ENCODE measurements around the gene IGSF21.

DNA sequence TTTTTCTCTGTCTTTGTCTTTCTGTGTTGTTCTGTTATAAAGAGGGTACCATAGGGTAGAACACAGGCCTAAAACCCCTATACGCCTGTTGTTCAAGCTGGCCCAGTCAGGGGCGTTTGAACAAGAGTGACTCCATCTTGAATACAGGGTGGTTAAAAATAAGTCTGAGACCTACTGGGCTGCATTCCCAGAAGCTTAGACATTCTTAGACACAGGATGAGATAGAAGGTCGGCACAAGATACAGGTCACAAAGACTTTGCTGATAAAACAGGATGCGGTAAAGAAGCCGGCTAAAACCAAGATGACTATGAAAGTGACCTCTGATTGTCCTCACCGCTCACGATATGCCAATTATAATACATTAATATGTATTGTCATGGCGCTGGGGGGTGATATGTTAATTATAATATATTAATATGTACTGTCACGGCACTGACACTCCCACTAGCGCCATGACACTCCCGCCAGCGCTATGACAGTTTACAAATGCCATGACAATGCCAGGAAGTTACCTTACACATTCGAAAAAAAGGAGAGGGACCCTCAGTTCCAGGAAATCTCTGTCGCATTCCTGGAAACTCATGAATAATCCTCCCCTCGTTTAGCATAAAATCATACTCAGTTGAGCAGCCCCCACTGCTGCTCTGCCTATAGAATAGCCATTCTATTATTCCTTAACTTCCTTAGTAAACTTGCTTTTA, 314.6 kb downstream of the IGSF21 start:
- TF ChIP-seq, protein P1, sequence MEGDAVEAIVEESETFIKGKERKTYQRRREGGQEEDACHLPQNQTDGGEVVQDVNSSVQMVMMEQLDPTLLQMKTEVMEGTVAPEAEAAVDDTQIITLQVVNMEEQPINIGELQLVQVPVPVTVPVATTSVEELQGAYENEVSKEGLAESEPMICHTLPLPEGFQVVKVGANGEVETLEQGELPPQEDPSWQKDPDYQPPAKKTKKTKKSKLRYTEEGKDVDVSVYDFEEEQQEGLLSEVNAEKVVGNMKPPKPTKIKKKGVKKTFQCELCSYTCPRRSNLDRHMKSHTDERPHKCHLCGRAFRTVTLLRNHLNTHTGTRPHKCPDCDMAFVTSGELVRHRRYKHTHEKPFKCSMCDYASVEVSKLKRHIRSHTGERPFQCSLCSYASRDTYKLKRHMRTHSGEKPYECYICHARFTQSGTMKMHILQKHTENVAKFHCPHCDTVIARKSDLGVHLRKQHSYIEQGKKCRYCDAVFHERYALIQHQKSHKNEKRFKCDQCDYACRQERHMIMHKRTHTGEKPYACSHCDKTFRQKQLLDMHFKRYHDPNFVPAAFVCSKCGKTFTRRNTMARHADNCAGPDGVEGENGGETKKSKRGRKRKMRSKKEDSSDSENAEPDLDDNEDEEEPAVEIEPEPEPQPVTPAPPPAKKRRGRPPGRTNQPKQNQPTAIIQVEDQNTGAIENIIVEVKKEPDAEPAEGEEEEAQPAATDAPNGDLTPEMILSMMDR (IDR thresholded peaks at IDR 0.05; ENCODE audit: low read depth, low read length, missing input control), result no peak
- no peak for TF ChIP-seq FOXA2 (IDR thresholded peaks at IDR 0.05)
- no peak for TF ChIP-seq EGR1 (IDR thresholded peaks at IDR 0.05; ENCODE audit: low read depth in 2 of 2)
- TF ChIP-seq RAD21 (IDR thresholded peaks at IDR 0.05), result no peak
- no peak for TF ChIP-seq SP1 (IDR thresholded peaks at IDR 0.05)
- TF ChIP-seq FOXA1 (IDR thresholded peaks at IDR 0.05), result no peak
- no peak for TF ChIP-seq JUND (IDR thresholded peaks at IDR 0.05)
- no peak for TF ChIP-seq TAF1 (conservative IDR thresholded peaks at IDR 0.05)
- TF ChIP-seq YY1 (IDR thresholded peaks at IDR 0.05), result no peak
- TF ChIP-seq, protein P2, sequence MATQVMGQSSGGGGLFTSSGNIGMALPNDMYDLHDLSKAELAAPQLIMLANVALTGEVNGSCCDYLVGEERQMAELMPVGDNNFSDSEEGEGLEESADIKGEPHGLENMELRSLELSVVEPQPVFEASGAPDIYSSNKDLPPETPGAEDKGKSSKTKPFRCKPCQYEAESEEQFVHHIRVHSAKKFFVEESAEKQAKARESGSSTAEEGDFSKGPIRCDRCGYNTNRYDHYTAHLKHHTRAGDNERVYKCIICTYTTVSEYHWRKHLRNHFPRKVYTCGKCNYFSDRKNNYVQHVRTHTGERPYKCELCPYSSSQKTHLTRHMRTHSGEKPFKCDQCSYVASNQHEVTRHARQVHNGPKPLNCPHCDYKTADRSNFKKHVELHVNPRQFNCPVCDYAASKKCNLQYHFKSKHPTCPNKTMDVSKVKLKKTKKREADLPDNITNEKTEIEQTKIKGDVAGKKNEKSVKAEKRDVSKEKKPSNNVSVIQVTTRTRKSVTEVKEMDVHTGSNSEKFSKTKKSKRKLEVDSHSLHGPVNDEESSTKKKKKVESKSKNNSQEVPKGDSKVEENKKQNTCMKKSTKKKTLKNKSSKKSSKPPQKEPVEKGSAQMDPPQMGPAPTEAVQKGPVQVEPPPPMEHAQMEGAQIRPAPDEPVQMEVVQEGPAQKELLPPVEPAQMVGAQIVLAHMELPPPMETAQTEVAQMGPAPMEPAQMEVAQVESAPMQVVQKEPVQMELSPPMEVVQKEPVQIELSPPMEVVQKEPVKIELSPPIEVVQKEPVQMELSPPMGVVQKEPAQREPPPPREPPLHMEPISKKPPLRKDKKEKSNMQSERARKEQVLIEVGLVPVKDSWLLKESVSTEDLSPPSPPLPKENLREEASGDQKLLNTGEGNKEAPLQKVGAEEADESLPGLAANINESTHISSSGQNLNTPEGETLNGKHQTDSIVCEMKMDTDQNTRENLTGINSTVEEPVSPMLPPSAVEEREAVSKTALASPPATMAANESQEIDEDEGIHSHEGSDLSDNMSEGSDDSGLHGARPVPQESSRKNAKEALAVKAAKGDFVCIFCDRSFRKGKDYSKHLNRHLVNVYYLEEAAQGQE (IDR thresholded peaks at IDR 0.05), result no peak

All from liver (tissue), 3 donors.